Keratinocyte (primary cell): Measurements from ENCODE around the gene CLDN14. TPM values are rescaled to one million over a fixed set of nuclear protein-coding genes. Genes with fewer than 3 reads are reported as not detected.

ENCODE experiments used
- DNase-seq: peaks from one replicate; pipeline ENCODE4 v3.0.0-alpha.2; 2011; ENCODE audit warnings: low read depth, missing footprints, low spot score
- FAIRE-seq: peaks from 2 replicates; lab custom pipeline; 2011; peaks lifted over from hg19 to GRCh38; lab: Jason Lieb, UNC
- H2AFZ ChIP-seq: 2 replicates; pipeline ENCODE4 v1.6.0; 2012; ENCODE audit warnings: low read length, control low read depth, inconsistent platforms; ENCODE audit not compliant: control insufficient read depth
- H3K27ac ChIP-seq: 2 replicates; pipeline ENCODE4 v1.5.1; 2011; ENCODE audit warnings: low read length; ENCODE audit not compliant: control insufficient read depth, insufficient read depth
- H3K27me3 ChIP-seq: 3 replicates; pipeline ENCODE4 v1.6.0; 2011; ENCODE audit warnings: low read length; ENCODE audit not compliant: control insufficient read depth, insufficient read depth; ENCODE audit errors: extremely low read depth
- H3K36me3 ChIP-seq, 2 experiments: 2 replicates in 1 of 2; 3 replicates in 1 of 2; pipeline ENCODE4 v1.5.1; 2011; ENCODE audit warnings: low read length in 2 of 2, mild to moderate bottlenecking in 1 of 2; ENCODE audit not compliant: control insufficient read depth in 2 of 2, insufficient read depth in 2 of 2; ENCODE audit errors: extremely low read depth in 1 of 2
- H3K4me1 ChIP-seq: 3 replicates; pipeline ENCODE4 v1.5.1; 2011; ENCODE audit warnings: low read length; ENCODE audit not compliant: control insufficient read depth, insufficient read depth; ENCODE audit errors: extremely low read depth
- H3K4me2 ChIP-seq: 3 replicates; pipeline ENCODE4 v1.6.0; 2011; ENCODE audit warnings: low read depth, low read length; ENCODE audit not compliant: control insufficient read depth, insufficient read depth; ENCODE audit errors: extremely low read depth
- H3K4me3 ChIP-seq, 3 experiments: fragments of 200-600 bp in 1 of 3; sonication (generic) in 1 of 3; 2 replicates in 2 of 3; 3 replicates in 1 of 3; pipeline ENCODE4 v1.5.1; 2011 to 2016; ENCODE audit warnings: low read length in 3 of 3, mild to moderate bottlenecking in 3 of 3, control low read depth in 2 of 3, inconsistent platforms in 1 of 3, low read depth in 1 of 3, mixed read lengths in 1 of 3, mixed run types in 1 of 3, moderate library complexity in 1 of 3; ENCODE audit not compliant: control insufficient read depth in 2 of 3, insufficient read depth in 2 of 3; ENCODE audit errors: extremely low read depth in 1 of 3
- H3K79me2 ChIP-seq: 2 replicates; pipeline ENCODE4 v1.6.0; 2012; ENCODE audit warnings: low read length; ENCODE audit not compliant: control insufficient read depth, insufficient read depth
- H3K9ac ChIP-seq: 3 replicates; pipeline ENCODE4 v1.6.0; 2011; ENCODE audit warnings: low read length; ENCODE audit not compliant: control insufficient read depth, insufficient read depth; ENCODE audit errors: extremely low read depth
- H3K9me1 ChIP-seq: 3 replicates; pipeline ENCODE4 v1.6.0; 2011; ENCODE audit warnings: low read length; ENCODE audit not compliant: control insufficient read depth, insufficient read depth; ENCODE audit errors: extremely low read depth
- H3K9me3 ChIP-seq: 2 replicates; pipeline ENCODE4 v1.5.1; 2012; ENCODE audit warnings: low read depth, low read length; ENCODE audit not compliant: control insufficient read depth
- H4K20me1 ChIP-seq: 3 replicates; pipeline ENCODE4 v1.6.0; 2011; ENCODE audit warnings: low read length; ENCODE audit not compliant: control insufficient read depth, insufficient read depth; ENCODE audit errors: extremely low read depth
- CTCF ChIP-seq, 3 experiments: IDR thresholded peaks in 1 of 3; conservative IDR thresholded peaks in 1 of 3; optimal IDR thresholded peaks in 1 of 3; 2 replicates in 2 of 3; 3 replicates in 1 of 3; pipeline versions ENCODE3 to v1.5.1; 2011; ENCODE audit warnings: low read length in 3 of 3, mild to moderate bottlenecking in 3 of 3, moderate library complexity in 2 of 3, control low read depth in 1 of 3, inconsistent platforms in 1 of 3; ENCODE audit not compliant: insufficient read depth in 2 of 3; ENCODE audit errors: extremely low read depth in 1 of 3
- EZH2 ChIP-seq: IDR thresholded peaks from one replicate; pipeline ENCODE4 v1.6.1; 2012; ENCODE audit warnings: inconsistent platforms, mild to moderate bottlenecking, low read length, moderate library complexity
- dilution Hi-C: fragments of 300-500 bp; cut with MboI; formaldehyde crosslinking; loops from one replicate; pipeline ENCODE4 v1.7.0; 2020; ENCODE audit warnings: low sequenced_read_pairs; ENCODE audit not compliant: extremely low pct_ligation_motif_present
- polyA plus RNA-seq, 5 experiments: library from polyadenylated mRNA; depleted of rRNA in 3 of 5; stranded (reverse) in 3 of 5; stranded (forward) in 1 of 5; unstranded in 1 of 5; fragments of >200 nt; gene quantifications; 1 replicate in 1 of 5; 2 replicates in 3 of 5; 3 replicates in 1 of 5; pipeline versions ENCODE4 v1.2.1 to v1.2.3, GENCODE V29; 2011 to 2012; ENCODE audit warnings: missing spikeins in 2 of 5, low read depth in 1 of 5, low replicate concordance in 1 of 5

CLDN14 gene
- polyA plus RNA-seq, 1 donor (not counting 4 experiments of a cell fraction or from before 2014, with no cell fraction given): not detected

DNA sequence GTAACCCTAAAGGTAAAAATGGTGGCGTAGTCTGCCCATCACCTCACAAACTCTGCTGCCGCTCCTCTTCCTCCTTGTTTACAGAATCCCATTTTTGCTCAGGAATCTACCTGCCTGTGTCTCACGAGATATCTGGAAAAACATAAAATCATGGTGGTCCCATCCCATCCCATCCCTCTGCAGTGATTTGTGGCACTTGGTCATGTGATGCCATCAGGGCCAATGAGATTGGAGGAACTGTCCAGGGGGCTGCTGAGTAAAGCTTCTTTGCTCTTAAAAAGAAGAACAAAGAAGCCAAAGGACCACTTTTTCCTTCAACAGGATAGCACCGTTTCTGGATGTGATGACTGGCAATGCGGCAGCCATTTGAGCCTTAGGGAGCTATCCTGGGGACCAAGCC, 33.0 kb upstream of the CLDN14 start:
- Histone ChIP-seq H4K20me1 (no peaks in the 10 kb centered on the region), H3K27ac (no peak overlapping the region), H3K27me3 (peaks cover 3% of the 10 kb centered on the region), H3K4me3 (no peak overlapping the region), H3K4me1 (peaks cover 7% of the 10 kb centered on the region), H3K36me3 (no peaks in the 10 kb centered on the region), H3K9ac (no peak overlapping the region), H3K4me2 (no peak overlapping the region), H3K9me3 (no peaks in the 10 kb centered on the region), H3K79me2 (no peaks in the 10 kb centered on the region), H3K9me1 (no peaks in the 10 kb centered on the region), H2AFZ (no peak overlapping the region)
- dilution Hi-C loops: no loop called here
- FAIRE-seq (no peak), DNase-seq (no peak)
- TF ChIP-seq CTCF (optimal IDR thresholded peaks at IDR 0.05 in 1 of 3, IDR thresholded peaks at IDR 0.05 in 1 of 3, conservative IDR thresholded peaks at IDR 0.05 in 1 of 3; ENCODE audit: extremely low read depth in 1 of 3, insufficient read depth in 2 of 3, low read length in 3 of 3) (no peak), EZH2 (no peak)

GRCh38 chr21:36511484-36512220, 31.7 kb upstream of the CLDN14 start:
- peaks cover 3% of the 10 kb centered on the region for H3K27me3 ChIP-seq
- H3K9ac ChIP-seq: no peak overlapping the region
- H3K4me1 ChIP-seq: peaks cover 7% of the 10 kb centered on the region
- no peak overlapping the region for H3K27ac ChIP-seq
- dilution Hi-C loops: no loop called here
- FAIRE-seq: no peak
- H2AFZ ChIP-seq: no peak overlapping the region
- H3K36me3 ChIP-seq: no peaks in the 10 kb centered on the region
- no peak overlapping the region for H3K4me3 ChIP-seq
- DNase-seq: no peak
- no peaks in the 10 kb centered on the region for H4K20me1 ChIP-seq
- no peak overlapping the region for H3K4me2 ChIP-seq
- TF ChIP-seq CTCF (optimal IDR thresholded peaks at IDR 0.05 in 1 of 3, IDR thresholded peaks at IDR 0.05 in 1 of 3, conservative IDR thresholded peaks at IDR 0.05 in 1 of 3; ENCODE audit: extremely low read depth in 1 of 3, insufficient read depth in 2 of 3, low read length in 3 of 3) (no peak), EZH2 (no peak)
- no peaks in the 10 kb centered on the region for H3K9me3 ChIP-seq
- H3K79me2 ChIP-seq: no peaks in the 10 kb centered on the region
- no peaks in the 10 kb centered on the region for H3K9me1 ChIP-seq
